OCI-LY7 (cell line): ENCODE measurements around the gene OPRM1.

ENCODE experiments used
- EZH2phosphoT487 ChIP-seq: fragments of 200-600 bp; sonication (generic); IDR thresholded peaks from 2 replicates; pipeline ENCODE4 v1.6.1; 2018; ENCODE audit warnings: low read depth, borderline replicate concordance, mild to moderate bottlenecking, mixed run types, antibody characterized with exemption, low read length, moderate library complexity, mixed read lengths
- TF ChIP-seq, protein P1 (sequence below): fragments of 200-600 bp; sonication (generic); conservative IDR thresholded peaks from 2 replicates; pipeline ENCODE4 v1.5.1; 2014; ENCODE audit warnings: mild to moderate bottlenecking, antibody characterized with exemption, low read length, moderate library complexity, mixed read lengths

DNA sequence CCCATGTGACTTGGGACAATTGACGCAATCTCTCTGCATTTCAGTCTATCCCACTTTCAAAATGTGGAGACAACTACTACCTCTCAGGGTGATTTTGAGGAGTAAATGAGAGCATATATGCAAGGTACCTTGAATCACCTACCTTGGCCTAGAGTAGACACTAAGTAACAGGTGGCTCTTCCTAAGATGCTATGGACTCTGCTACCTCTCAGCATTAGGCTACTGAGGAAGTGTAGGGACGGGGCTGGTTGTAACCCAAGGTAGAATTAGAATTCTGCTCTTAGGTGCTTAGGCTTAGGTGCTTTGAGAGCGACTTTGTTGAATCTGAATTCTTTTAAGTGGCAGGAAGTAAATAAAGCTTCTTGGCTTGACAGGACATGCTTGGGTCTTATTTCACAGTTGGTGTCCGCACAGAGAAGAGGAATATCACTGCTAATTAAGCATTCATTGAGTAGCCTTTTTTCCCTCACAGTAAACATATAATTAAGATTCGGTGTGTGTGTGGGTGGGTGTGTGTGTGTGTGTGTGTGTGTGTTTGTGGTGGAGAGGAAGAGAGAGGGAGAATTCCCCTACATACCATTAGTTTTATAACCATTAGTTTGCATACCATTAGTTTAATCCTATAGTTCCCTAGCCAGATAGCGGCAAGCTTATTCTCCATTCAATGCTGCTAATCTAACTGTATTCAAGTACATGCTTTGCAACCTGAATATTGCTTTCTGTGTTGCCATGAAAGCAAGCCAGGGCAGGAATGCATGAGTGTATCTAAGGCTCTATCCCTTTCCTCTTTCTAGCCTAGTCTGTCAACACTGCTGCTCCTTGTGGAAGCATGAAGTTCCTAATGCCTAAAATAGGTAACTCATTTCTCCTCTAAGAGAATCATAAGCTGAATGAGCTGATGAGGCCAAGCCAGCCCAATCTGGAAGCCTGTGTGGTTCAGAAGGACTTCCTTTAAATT is 205.0 kb downstream of the OPRM1 start:
- TF ChIP-seq, protein P1, sequence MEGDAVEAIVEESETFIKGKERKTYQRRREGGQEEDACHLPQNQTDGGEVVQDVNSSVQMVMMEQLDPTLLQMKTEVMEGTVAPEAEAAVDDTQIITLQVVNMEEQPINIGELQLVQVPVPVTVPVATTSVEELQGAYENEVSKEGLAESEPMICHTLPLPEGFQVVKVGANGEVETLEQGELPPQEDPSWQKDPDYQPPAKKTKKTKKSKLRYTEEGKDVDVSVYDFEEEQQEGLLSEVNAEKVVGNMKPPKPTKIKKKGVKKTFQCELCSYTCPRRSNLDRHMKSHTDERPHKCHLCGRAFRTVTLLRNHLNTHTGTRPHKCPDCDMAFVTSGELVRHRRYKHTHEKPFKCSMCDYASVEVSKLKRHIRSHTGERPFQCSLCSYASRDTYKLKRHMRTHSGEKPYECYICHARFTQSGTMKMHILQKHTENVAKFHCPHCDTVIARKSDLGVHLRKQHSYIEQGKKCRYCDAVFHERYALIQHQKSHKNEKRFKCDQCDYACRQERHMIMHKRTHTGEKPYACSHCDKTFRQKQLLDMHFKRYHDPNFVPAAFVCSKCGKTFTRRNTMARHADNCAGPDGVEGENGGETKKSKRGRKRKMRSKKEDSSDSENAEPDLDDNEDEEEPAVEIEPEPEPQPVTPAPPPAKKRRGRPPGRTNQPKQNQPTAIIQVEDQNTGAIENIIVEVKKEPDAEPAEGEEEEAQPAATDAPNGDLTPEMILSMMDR: no peak
- TF ChIP-seq EZH2phosphoT487: no peak
